Esophagus squamous epithelium (tissue), 5 donors: ENCODE results near the gene XRCC4. TPM values are rescaled to one million over a fixed set of nuclear protein-coding genes. Genes with fewer than 3 reads are reported as not detected.

Experiments
- DNase-seq: peaks from one replicate; lab custom pipeline; 2025; lab: John Stamatoyannopoulos, UW
- H3K27ac ChIP-seq, 4 donors: fragments of 200-600 bp; sonication (generic); one replicate each; pipeline ENCODE4 v1.5.1; 2016 to 2019; ENCODE audit warnings: mild to moderate bottlenecking in 1 of 4
- H3K27me3 ChIP-seq, 4 donors: fragments of 200-600 bp; sonication (generic); 1 replicate in 3 of 4; 2 replicates in 1 of 4; pipeline versions ENCODE4 v1.5.1 to v1.6.0; 2017 to 2021; ENCODE audit warnings: antibody characterized with exemption in 1 of 4
- H3K36me3 ChIP-seq, 3 donors: fragments of 200-600 bp; sonication (generic); one replicate each; pipeline ENCODE4 v1.5.1; 2016 to 2019
- H3K4me1 ChIP-seq, 3 donors: fragments of 200-600 bp; sonication (generic); one replicate each; pipeline ENCODE4 v1.5.1; 2017 to 2019
- H3K4me3 ChIP-seq, 4 donors: fragments of 200-600 bp; sonication (generic); 1 replicate in 3 of 4; 2 replicates in 1 of 4; pipeline ENCODE4 v1.5.1; 2016 to 2019; ENCODE audit warnings: mild to moderate bottlenecking in 2 of 4, moderate library complexity in 1 of 4
- H3K9me3 ChIP-seq, 3 donors: fragments of 200-600 bp; sonication (generic); one replicate each; pipeline ENCODE4 v1.5.1; 2016 to 2019
- CTCF ChIP-seq, 6 experiments: fragments of 450-650 bp in 4 of 6; fragments of 200-600 bp in 2 of 6; sonication (generic) in 2 of 6; IDR thresholded peaks; one replicate each; pipeline ENCODE4 v1.5.1; 2016 to 2019; ENCODE audit warnings: antibody characterized with exemption in 6 of 6, mild to moderate bottlenecking in 4 of 6, moderate library complexity in 4 of 6
- POLR2A ChIP-seq, 4 donors: fragments of 450-650 bp; IDR thresholded peaks; one replicate each; pipeline ENCODE4 v1.6.1; 2017; ENCODE audit warnings: antibody characterized with exemption in 4 of 4, mild to moderate bottlenecking in 4 of 4, moderate library complexity in 3 of 4
- WGBS, 2 donors: methylation state at CpG; one replicate each; pipeline ENCODE4 v1.1.5; 2018; 5-methylcytosine and 5-hydroxymethylcytosine counted together
- intact Hi-C: fragments of 100-400 bp; cut with DNase I; formaldehyde crosslinking; loops from one replicate; pipeline ENCODE4 v1.15.0; 2022
- total RNA-seq, 4 donors: library from RNA; depleted of rRNA; stranded (reverse); fragments of >200 nt; gene quantifications; one replicate each; pipeline ENCODE4 v1.1.0, GENCODE V29; 2016
- donor health status: DM: yes; HTN: yes; CAD: no.

XRCC4 gene
- total RNA-seq, 4 donors from 2014 or later = 2.9 to 10.3 (median 7.4) TPM

GRCh38 chr5:83095163-83095956, 18.0 kb downstream of the XRCC4 start:
- 92% methylated on average over 2 of the region's 3 CpGs; no CpG with 5 or more reads in 1 of the 2 donors for WGBS, 2 donors
- Histone ChIP-seq H3K27me3 (no peaks in the 10 kb centered on the region), H3K36me3 (no peaks in the 10 kb centered on the region), H3K9me3 (no peaks in the 10 kb centered on the region), H3K4me3 (no peak overlapping the region), H3K4me1 (no peaks in the 10 kb centered on the region), H3K27ac (no peak overlapping the region)
- no peak for TF ChIP-seq POLR2A (IDR thresholded peaks at IDR 0.05)
- TF ChIP-seq CTCF (IDR thresholded peaks at IDR 0.05) = no peak
- no peak for DNase-seq
- intact Hi-C loops = no loop called here

- Histone ChIP-seq H3K27me3 (no peaks in the 10 kb centered on the region), H3K36me3 (no peaks in the 10 kb centered on the region), H3K27ac (no peak overlapping the region), H3K4me3 (no peak overlapping the region), H3K9me3 (no peaks in the 10 kb centered on the region), H3K4me1 (no peaks in the 10 kb centered on the region)
- 38 to 50% methylated on average over 3 to 5 of the region's 6 CpGs for WGBS, 2 donors
- intact Hi-C loops = no loop called here
- DNase-seq = no peak
- TF ChIP-seq CTCF (IDR thresholded peaks at IDR 0.05) = no peak
Measured at GRCh38 chr5:83095957-83096539, 18.7 kb downstream of the XRCC4 start.

GRCh38 chr5:83096660-83097339, 19.5 kb downstream of the XRCC4 start:
- no peaks in the 10 kb centered on the region for H3K36me3 ChIP-seq
- H3K4me1 ChIP-seq = no peaks in the 10 kb centered on the region
- no peaks in the 10 kb centered on the region for H3K9me3 ChIP-seq
- 83 to 85% methylated on average over 2 of the region's 2 CpGs for WGBS, 2 donors
- no peak overlapping the region for H3K27ac ChIP-seq
- TF ChIP-seq POLR2A (IDR thresholded peaks at IDR 0.05) = no peak
- TF ChIP-seq CTCF (IDR thresholded peaks at IDR 0.05) = no peak
- no peak overlapping the region for H3K4me3 ChIP-seq
- intact Hi-C loops = no loop called here
- no peak for DNase-seq
- H3K27me3 ChIP-seq = no peaks in the 10 kb centered on the region

GRCh38 chr5:83097689-83098231, 20.4 kb downstream of the XRCC4 start:
- no peaks in the 10 kb centered on the region for H3K4me1 ChIP-seq
- no peak overlapping the region for H3K27ac ChIP-seq
- intact Hi-C loops = no loop called here
- H3K4me3 ChIP-seq = no peak overlapping the region
- no peaks in the 10 kb centered on the region for H3K36me3 ChIP-seq
- TF ChIP-seq POLR2A (IDR thresholded peaks at IDR 0.05) (no peak), CTCF (IDR thresholded peaks at IDR 0.05) (no peak)
- WGBS, 2 donors = 86 to 96% methylated on average over 2 of the region's 2 CpGs
- no peaks in the 10 kb centered on the region for H3K27me3 ChIP-seq
- DNase-seq = no peak
- H3K9me3 ChIP-seq = no peaks in the 10 kb centered on the region

- H3K27ac ChIP-seq = no peak overlapping the region
- TF ChIP-seq POLR2A (IDR thresholded peaks at IDR 0.05) (no peak), CTCF (IDR thresholded peaks at IDR 0.05) (no peak)
- no peaks in the 10 kb centered on the region for H3K36me3 ChIP-seq
- H3K9me3 ChIP-seq = no peaks in the 10 kb centered on the region
- no peaks in the 10 kb centered on the region for H3K27me3 ChIP-seq
- H3K4me1 ChIP-seq = no peaks in the 10 kb centered on the region
- no peak overlapping the region for H3K4me3 ChIP-seq
- intact Hi-C loops = no loop called here
- no peak for DNase-seq
Measured at GRCh38 chr5:83099001-83099400, 21.7 kb downstream of the XRCC4 start.
